ENCODE measurements around the gene ANGPTL7.

ANGPTL7 gene

DNA sequence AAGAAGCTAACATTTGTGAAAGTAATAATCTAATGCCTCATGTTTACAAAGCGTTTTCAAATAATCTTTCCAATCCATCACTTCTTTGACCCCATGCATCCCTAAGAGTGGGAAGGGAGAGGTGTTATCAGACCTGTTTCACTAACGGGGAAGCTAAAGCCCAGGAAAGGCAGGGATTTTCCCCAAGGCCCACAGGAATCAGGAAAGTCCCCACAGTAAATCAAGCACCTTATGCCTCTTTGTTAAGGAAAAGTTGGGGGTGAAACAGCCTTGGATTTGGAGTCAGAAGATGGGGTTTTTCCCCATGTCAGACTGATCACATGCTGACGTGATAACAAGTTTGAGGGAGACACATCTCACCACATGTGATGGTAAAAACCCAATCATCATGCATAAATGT lies 20.0 kb upstream of the ANGPTL7 start:
- DNase-seq (ENCODE audit: low read depth), result no peak
- H3K4me3 ChIP-seq (ENCODE audit: low read length), result no peak overlapping the region
- TF ChIP-seq, protein P1, sequence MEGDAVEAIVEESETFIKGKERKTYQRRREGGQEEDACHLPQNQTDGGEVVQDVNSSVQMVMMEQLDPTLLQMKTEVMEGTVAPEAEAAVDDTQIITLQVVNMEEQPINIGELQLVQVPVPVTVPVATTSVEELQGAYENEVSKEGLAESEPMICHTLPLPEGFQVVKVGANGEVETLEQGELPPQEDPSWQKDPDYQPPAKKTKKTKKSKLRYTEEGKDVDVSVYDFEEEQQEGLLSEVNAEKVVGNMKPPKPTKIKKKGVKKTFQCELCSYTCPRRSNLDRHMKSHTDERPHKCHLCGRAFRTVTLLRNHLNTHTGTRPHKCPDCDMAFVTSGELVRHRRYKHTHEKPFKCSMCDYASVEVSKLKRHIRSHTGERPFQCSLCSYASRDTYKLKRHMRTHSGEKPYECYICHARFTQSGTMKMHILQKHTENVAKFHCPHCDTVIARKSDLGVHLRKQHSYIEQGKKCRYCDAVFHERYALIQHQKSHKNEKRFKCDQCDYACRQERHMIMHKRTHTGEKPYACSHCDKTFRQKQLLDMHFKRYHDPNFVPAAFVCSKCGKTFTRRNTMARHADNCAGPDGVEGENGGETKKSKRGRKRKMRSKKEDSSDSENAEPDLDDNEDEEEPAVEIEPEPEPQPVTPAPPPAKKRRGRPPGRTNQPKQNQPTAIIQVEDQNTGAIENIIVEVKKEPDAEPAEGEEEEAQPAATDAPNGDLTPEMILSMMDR (conservative IDR thresholded peaks at IDR 0.05; ENCODE audit: low read length), result no peak

DNA sequence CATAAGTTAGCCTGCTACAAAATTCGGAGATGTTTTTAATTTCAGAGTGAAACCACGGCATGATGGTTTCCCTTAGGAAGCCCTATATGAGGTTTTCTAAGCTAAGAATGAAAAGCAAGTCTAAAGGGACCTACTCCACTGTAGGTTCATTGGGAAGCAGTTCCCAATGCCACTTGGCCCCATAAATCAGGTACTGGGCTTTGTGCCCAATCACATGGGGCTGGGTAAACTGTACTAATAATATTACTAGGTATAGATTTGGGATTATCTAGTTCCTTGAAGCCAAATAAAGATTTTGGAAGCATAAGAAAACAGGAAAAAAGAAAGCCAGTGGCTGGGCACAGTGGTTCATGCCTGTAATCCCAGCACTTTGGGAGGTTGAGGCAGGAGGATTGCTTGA lies 19.1 kb upstream of the ANGPTL7 start:
- H3K4me3 ChIP-seq (ENCODE audit: low read length), result no peak overlapping the region
- TF ChIP-seq, protein P1 (conservative IDR thresholded peaks at IDR 0.05; ENCODE audit: low read length), result no peak
- DNase-seq (ENCODE audit: low read depth), result no peak

DNA sequence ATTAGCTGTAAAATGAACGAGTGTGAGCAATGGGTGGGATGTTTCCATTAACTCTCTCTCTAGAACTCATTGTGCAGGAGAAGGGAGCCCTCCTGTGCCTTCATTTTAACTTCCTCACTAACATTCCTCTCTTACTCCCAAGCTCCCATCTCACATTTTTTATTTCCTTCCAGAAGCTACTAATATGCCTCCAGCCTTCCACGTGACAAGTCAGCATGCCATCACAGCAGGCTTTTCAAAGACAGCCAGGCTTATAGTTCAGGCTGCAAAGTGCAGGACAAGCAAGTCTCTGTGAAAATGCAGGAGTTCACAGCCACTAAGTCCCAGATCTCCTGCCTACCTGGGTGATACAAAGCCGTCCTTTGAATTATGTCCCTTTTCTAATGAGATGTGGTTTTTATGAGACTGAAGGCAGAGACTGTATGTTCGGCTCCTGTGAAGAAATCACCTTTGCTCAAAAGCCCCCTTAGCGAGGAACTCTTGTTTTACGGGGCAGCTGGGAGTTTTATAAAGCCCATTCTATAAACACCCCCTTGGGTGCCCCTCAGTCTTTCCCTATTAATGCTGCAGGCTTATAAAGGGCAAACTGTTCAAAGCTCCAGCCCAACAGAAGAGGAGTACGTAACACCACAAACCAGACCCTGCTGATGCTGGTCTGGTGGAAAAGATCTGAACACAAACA lies 14.8 kb upstream of the ANGPTL7 start:
- TF ChIP-seq, protein P1 (conservative IDR thresholded peaks at IDR 0.05; ENCODE audit: low read length), result no peak
- no peak overlapping the region for H3K4me3 ChIP-seq (ENCODE audit: low read length)
- no peak for DNase-seq (ENCODE audit: low read depth)

DNA sequence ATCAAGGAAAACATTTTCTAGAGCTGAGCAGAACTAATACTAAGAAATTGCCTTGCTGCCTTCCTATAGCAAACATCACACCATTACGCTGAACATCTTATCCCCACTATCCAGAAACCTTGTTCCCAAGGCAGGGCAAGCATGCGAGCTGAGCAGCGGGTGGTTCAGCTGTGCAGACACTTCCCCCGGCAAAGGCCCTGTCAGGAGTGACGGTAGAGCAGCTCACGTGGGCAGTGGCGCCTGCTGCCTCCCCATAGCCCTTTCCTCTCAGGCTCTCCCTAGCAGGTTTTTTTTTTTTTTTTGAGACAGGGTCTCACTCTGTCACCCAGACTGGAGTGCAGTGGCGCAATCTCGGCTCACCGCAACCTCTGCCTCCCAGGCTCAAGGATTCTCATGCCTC lies 13.7 kb upstream of the ANGPTL7 start:
- TF ChIP-seq, protein P1 (conservative IDR thresholded peaks at IDR 0.05; ENCODE audit: low read length), result no peak
- H3K4me3 ChIP-seq (ENCODE audit: low read length), result no peak overlapping the region
- DNase-seq (ENCODE audit: low read depth), result no peak

DNA sequence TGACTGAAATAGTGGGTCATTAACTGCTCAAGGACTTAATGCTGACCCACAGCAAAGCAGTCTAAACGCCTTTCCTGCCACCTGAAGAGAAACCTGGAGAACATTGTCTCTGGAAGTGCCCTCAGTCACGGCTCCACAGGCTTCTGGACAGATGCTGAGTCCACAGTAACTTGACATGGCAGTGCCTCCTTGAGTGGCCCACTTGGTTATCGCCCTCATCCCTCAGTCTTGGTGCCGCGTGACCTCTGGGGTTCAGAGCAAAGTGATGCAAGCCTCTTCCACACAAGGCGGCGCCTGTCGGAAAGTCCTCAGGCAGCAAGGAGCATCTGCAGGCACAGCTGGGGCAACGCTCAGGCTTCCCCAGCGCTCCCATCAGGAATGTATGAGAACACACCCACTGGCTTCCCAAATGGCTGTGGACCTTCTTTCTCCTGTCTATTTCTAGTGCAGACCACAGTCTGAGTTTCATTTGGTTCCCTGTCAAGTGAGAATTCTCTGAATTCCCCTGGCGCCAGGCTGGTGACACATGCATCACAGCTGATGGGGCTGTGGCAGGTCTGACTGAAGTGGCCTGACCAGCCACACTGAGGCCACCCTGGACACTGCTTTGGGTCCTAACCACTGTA lies 13.0 kb upstream of the ANGPTL7 start:
- TF ChIP-seq, protein P1 (conservative IDR thresholded peaks at IDR 0.05; ENCODE audit: low read length), result no peak; the same call in 1 of the 2 replicates
- peak; percentile 83 for DNase-seq (ENCODE audit: low read depth)
- no peak overlapping the region for H3K4me3 ChIP-seq (ENCODE audit: low read length)

DNA sequence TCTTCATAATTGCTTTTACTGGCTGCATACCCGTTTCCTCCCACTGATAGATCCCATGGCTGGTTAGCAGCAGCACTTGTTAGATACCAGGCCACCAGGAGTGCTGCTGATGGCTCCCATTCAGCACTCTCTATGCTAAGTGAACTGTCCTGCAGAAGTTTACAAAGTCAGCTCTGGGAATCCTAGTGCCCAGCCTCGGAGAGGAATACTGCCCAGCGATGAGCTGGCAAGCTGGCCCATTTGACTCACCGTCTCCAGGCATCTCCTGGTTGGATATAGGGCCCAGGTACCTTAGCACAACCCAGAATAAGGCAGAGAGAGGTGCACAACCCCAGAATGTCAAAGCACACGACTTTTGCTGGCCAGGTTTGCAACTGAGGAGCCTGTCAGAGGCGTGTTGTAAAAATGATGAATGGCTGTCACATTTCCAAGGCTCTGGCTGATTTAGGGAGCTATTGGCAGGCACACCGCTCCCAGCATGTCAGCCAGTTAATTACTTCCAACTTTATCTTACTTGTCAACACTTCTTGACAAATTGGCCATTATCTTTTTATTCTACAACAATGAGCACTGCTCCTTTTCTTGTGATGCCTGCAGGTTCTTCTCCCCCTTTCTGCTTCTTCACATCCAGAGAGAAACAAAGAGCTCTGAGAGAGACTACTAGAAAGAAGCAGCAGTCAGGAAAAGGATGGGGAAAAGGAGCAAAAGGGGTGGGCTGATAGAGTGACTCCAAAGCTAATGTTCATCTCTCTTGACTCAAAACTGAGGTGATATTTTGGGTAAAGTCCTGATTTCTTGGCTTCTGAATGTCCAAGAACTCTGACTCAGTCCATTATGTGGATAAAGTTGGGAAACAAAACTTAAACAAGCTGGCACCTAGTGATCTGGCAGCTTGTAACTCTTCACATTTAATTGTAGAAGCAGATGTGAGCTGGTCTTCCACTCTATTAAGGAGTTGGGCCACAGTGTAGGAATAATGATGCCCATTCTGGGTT lies 10.8 kb upstream of the ANGPTL7 start:
- TF ChIP-seq, protein P1 (conservative IDR thresholded peaks at IDR 0.05; ENCODE audit: low read length), result 0 out of 2 replicates have a peak, but pooled peaks have one; percentile 6
- DNase-seq (ENCODE audit: low read depth), result peak; percentile 64
- H3K4me3 ChIP-seq (ENCODE audit: low read length), result no peak overlapping the region

Measured in AG10803 (cell line).